Neural cell (in vitro differentiated cells): ENCODE data around the gene WNK2. TPM values are rescaled to one million over a fixed set of nuclear protein-coding genes. Genes with fewer than 3 reads are reported as not detected.
A peak's percentile ranks its signal among the peaks of the same experiment; 100 is the strongest.

Source experiments
- H2AFZ ChIP-seq: fragments of 200-600, 300-800 bp; sonication (generic), shearing (Covaris generic); 2 replicates; pipeline ENCODE4 v1.6.0; 2014; ENCODE audit warnings: low read depth, mild to moderate bottlenecking, antibody characterized with exemption, low read length, moderate library complexity
- H3F3A ChIP-seq: fragments of 200-600 bp; shearing (Covaris generic); 2 replicates; pipeline ENCODE4 v1.6.1; 2016; ENCODE audit warnings: mild to moderate bottlenecking, moderate library complexity, mixed read lengths, antibody characterized with exemption, low read length; ENCODE audit not compliant: insufficient read depth, poor library complexity, severe bottlenecking
- H3K27ac ChIP-seq: fragments of 200-600, 300-800 bp; sonication (generic), shearing (Covaris generic); 2 replicates; pipeline ENCODE4 v1.5.1; 2014; ENCODE audit warnings: mild to moderate bottlenecking, low read length, moderate library complexity
- H3K27me3 ChIP-seq: fragments of 300-800, 200-600 bp; sonication (generic), shearing (Covaris generic); 2 replicates; pipeline ENCODE4 v1.6.0; 2014; ENCODE audit warnings: mild to moderate bottlenecking, low read depth, low read length, moderate library complexity; ENCODE audit not compliant: insufficient read depth
- H3K36me3 ChIP-seq: fragments of 300-800, 200-600 bp; sonication (generic), shearing (Covaris generic); 2 replicates; pipeline ENCODE4 v1.5.1; 2014; ENCODE audit warnings: mild to moderate bottlenecking, antibody characterized with exemption, low read length, moderate library complexity; ENCODE audit not compliant: insufficient read depth
- H3K4me2 ChIP-seq: fragments of 300-800, 200-600 bp; sonication (generic), shearing (Covaris generic); 2 replicates; pipeline ENCODE4 v1.6.0; 2014; ENCODE audit warnings: mild to moderate bottlenecking, low read length
- H3K4me3 ChIP-seq: fragments of 300-800, 200-600 bp; sonication (generic), shearing (Covaris generic); 2 replicates; pipeline ENCODE4 v1.5.1; 2014; ENCODE audit warnings: mild to moderate bottlenecking, low read length, moderate library complexity
- H3K79me2 ChIP-seq: fragments of 200-600 bp; shearing (Covaris generic); replicated peaks from 2 replicates; pipeline ENCODE4 v1.6.0; 2014; ENCODE audit warnings: mild to moderate bottlenecking, low read length, moderate library complexity; ENCODE audit not compliant: insufficient read depth
- H3K9ac ChIP-seq: fragments of 300-800, 200-600 bp; sonication (generic), shearing (Covaris generic); 2 replicates; pipeline ENCODE4 v1.6.1; 2016; ENCODE audit warnings: mild to moderate bottlenecking, low read length, mixed read lengths
- H3K9me2 ChIP-seq: fragments of 200-600 bp; shearing (Covaris generic); 2 replicates; pipeline ENCODE4 v1.6.1; 2016; ENCODE audit warnings: mild to moderate bottlenecking, low read length, mixed read lengths; ENCODE audit not compliant: insufficient read depth
- H3K9me3 ChIP-seq: fragments of 200-600, 300-800 bp; sonication (generic), shearing (Covaris generic); 2 replicates; pipeline ENCODE4 v1.6.1; 2016; ENCODE audit warnings: mild to moderate bottlenecking, mixed run types, low read length, moderate library complexity, mixed read lengths
- H4K20me1 ChIP-seq: fragments of 200-600 bp; shearing (Covaris generic); 2 replicates; pipeline ENCODE4 v1.6.1; 2016; ENCODE audit warnings: mild to moderate bottlenecking, mixed run types; ENCODE audit not compliant: insufficient read depth
- CTCF ChIP-seq: fragments of 450-650 bp; IDR thresholded peaks from 2 replicates; pipeline ENCODE4 v1.5.1; 2014; ENCODE audit warnings: antibody characterized with exemption, mild to moderate bottlenecking, moderate library complexity; ENCODE audit not compliant: poor library complexity, severe bottlenecking
- EP300 ChIP-seq: fragments of 450-650 bp; conservative IDR thresholded peaks from 2 replicates; pipeline ENCODE4 v1.6.1; 2014; ENCODE audit warnings: antibody characterized with exemption, mild to moderate bottlenecking, moderate library complexity; ENCODE audit not compliant: poor library complexity, severe bottlenecking
- EZH2 ChIP-seq: fragments of 200-600, 300-800 bp; shearing (Covaris generic), sonication (generic); IDR thresholded peaks from 2 replicates; pipeline ENCODE4 v1.6.1; 2014; ENCODE audit warnings: antibody characterized with exemption, low read length, borderline replicate concordance, mild to moderate bottlenecking; ENCODE audit not compliant: insufficient read depth, poor library complexity, severe bottlenecking
- MXI1 ChIP-seq: fragments of 450-650 bp; conservative IDR thresholded peaks from 2 replicates; pipeline ENCODE4 v1.6.1; 2014; ENCODE audit warnings: antibody characterized with exemption, mild to moderate bottlenecking; ENCODE audit not compliant: poor library complexity, severe bottlenecking
- POLR2AphosphoS5 ChIP-seq: IDR thresholded peaks from 2 replicates; pipeline ENCODE4 v1.6.1; 2012
- RAD21 ChIP-seq: fragments of 450-650 bp; conservative IDR thresholded peaks from 2 replicates; pipeline ENCODE4 v1.6.1; 2014; ENCODE audit warnings: antibody characterized with exemption, mild to moderate bottlenecking, moderate library complexity
- REST ChIP-seq: IDR thresholded peaks from 2 replicates; pipeline ENCODE4 v1.6.1; 2012; ENCODE audit warnings: borderline replicate concordance
- SMC3 ChIP-seq: fragments of 450-650 bp; conservative IDR thresholded peaks from 2 replicates; pipeline ENCODE4 v1.6.1; 2014; ENCODE audit warnings: antibody characterized with exemption, mild to moderate bottlenecking, moderate library complexity; ENCODE audit not compliant: poor library complexity
- TAF1 ChIP-seq: IDR thresholded peaks from 2 replicates; pipeline ENCODE4 v1.6.1; 2012; ENCODE audit warnings: low read depth
- polyA plus RNA-seq: library from polyadenylated mRNA; depleted of rRNA; stranded (reverse); fragments of >200 nt; gene quantifications from 2 replicates; pipeline ENCODE4 v1.2.3, GENCODE V29; 2014

The WNK2 gene
- polyA plus RNA-seq, 1 donor from 2014 or later = 37.1 TPM

GRCh38 chr9:93207326-93207814, 23.4 kb downstream of the WNK2 start:
- Histone ChIP-seq H3K4me3 (peak overlapping the region; percentile 60), H4K20me1 (no peaks in the 10 kb centered on the region), H3K36me3 (no peaks in the 10 kb centered on the region), H3K4me2 (peak overlapping the region; percentile 90), H3K9me3 (no peaks in the 10 kb centered on the region), H3K79me2 (peaks cover 31% of the 10 kb centered on the region), H3K9ac (peak overlapping the region; percentile 68), H3K27me3 (no peaks in the 10 kb centered on the region), H3K9me2 (no peaks in the 10 kb centered on the region), H3F3A (peaks cover 5% of the 10 kb centered on the region), H2AFZ (no peak overlapping the region), H3K27ac (peak overlapping the region; percentile 93)
- TF ChIP-seq REST (no peak), TAF1 (no peak), CTCF (peak; percentile 42), RAD21 (peak; percentile 42), POLR2AphosphoS5 (peak; percentile 50), EP300 (peak; percentile 55), MXI1 (no peak), EZH2 (no peak), SMC3 (peak; percentile 41)

GRCh38 chr9:93207860-93208734, 24.2 kb downstream of the WNK2 start:
- H3K36me3 ChIP-seq = no peaks in the 10 kb centered on the region
- peak overlapping the region; percentile 60 for H3K4me3 ChIP-seq
- H4K20me1 ChIP-seq = no peaks in the 10 kb centered on the region
- H2AFZ ChIP-seq = no peak overlapping the region
- H3K27me3 ChIP-seq = no peaks in the 10 kb centered on the region
- peak overlapping the region; percentile 90 for H3K4me2 ChIP-seq
- no peaks in the 10 kb centered on the region for H3K9me2 ChIP-seq
- peaks cover 5% of the 10 kb centered on the region for H3F3A ChIP-seq
- TF ChIP-seq REST (no peak), EZH2 (no peak), CTCF (no peak), POLR2AphosphoS5 (peak; percentile 27)
- H3K79me2 ChIP-seq = peaks cover 34% of the 10 kb centered on the region
- H3K9ac ChIP-seq = peak overlapping the region; percentile 68
- no peaks in the 10 kb centered on the region for H3K9me3 ChIP-seq
- H3K27ac ChIP-seq = peak overlapping the region; percentile 93
